Prostate gland (tissue), 2 donors: ENCODE results near the gene NUDT17. TPM values are rescaled to one million over a fixed set of nuclear protein-coding genes. Genes with fewer than 3 reads are reported as not detected.

Experiments
- DNase-seq: peaks from one replicate; pipeline ENCODE4 v3.0.0-alpha.2; 2019; ENCODE audit warnings: low spot score
- H3K27ac ChIP-seq, 2 donors: fragments of 200-600 bp; sonication (generic); 2 replicates each; pipeline ENCODE4 v1.5.1; 2017 to 2019
- H3K27me3 ChIP-seq: fragments of 200-600 bp; sonication (generic); replicated peaks from 2 replicates; pipeline ENCODE4 v1.5.1; 2019; ENCODE audit not compliant: insufficient read depth
- H3K36me3 ChIP-seq, 2 donors: fragments of 200-600 bp; sonication (generic); 1 replicate in 1 of 2; 2 replicates in 1 of 2; pipeline versions ENCODE4 v1.5.1 to v1.8.1; 2017 to 2019
- H3K4me1 ChIP-seq: fragments of 200-600 bp; sonication (generic); replicated peaks from 2 replicates; pipeline ENCODE4 v1.5.1; 2019
- H3K4me3 ChIP-seq, 2 donors: fragments of 200-600 bp; sonication (generic); 2 replicates each; pipeline ENCODE4 v1.5.1; 2017 to 2019
- H3K9me3 ChIP-seq: fragments of 200-600 bp; sonication (generic); 2 replicates; pipeline ENCODE4 v1.5.1; 2017
- CTCF ChIP-seq, 4 experiments: fragments of 200-600 bp in 2 of 4; fragments of 450-650 bp in 2 of 4; sonication (generic) in 2 of 4; IDR thresholded peaks; 1 replicate in 3 of 4; 2 replicates in 1 of 4; pipeline ENCODE4 v1.5.1; 2016 to 2019; ENCODE audit warnings: antibody characterized with exemption in 4 of 4, mild to moderate bottlenecking in 2 of 4, moderate library complexity in 2 of 4
- POLR2A ChIP-seq: fragments of 450-650 bp; IDR thresholded peaks from one replicate; pipeline ENCODE4 v1.6.1; 2016; ENCODE audit warnings: antibody characterized with exemption, mild to moderate bottlenecking
- POLR2AphosphoS5 ChIP-seq: sonication (generic); formaldehyde crosslinking; IDR thresholded peaks from one replicate; pipeline ENCODE4 v1.6.1; 2017; ENCODE audit warnings: antibody characterized with exemption
- WGBS: methylation state at CpG from one replicate; pipeline ENCODE4 v1.1.5; 2018; 5-methylcytosine and 5-hydroxymethylcytosine counted together
- intact Hi-C: fragments of 100-400 bp; cut with DNase I; formaldehyde crosslinking; loops from one replicate; pipeline ENCODE4 v1.14.2; 2022
- total RNA-seq, 2 donors: library from RNA; depleted of rRNA; stranded (reverse); fragments of >200 nt; gene quantifications; one replicate each; pipeline ENCODE4 v1.1.0, GENCODE V29; 2016

Gene NUDT17
- total RNA-seq, 2 donors from 2014 or later: 3.5 to 8.6 TPM

- intact Hi-C loops: no loop called here
- H3K9me3 ChIP-seq: no peaks in the 10 kb centered on the region
- no peaks in the 10 kb centered on the region for H3K27me3 ChIP-seq
- no peak overlapping the region for H3K4me3 ChIP-seq
- H3K27ac ChIP-seq: no peak overlapping the region
- 67% methylated on average over 5 of the region's 5 CpGs for WGBS
- TF ChIP-seq POLR2AphosphoS5 (no peak), CTCF (IDR thresholded peaks at IDR 0.05) (no peak), POLR2A (no peak)
- no peak for DNase-seq
- peaks cover 5% of the 10 kb centered on the region for H3K4me1 ChIP-seq
- no peaks in the 10 kb centered on the region for H3K36me3 ChIP-seq
Observed at GRCh38 chr1:145863282-145864018, 18.0 kb downstream of the NUDT17 start.

GRCh38 chr1:145868232-145868631, 22.8 kb downstream of the NUDT17 start:
- no peak overlapping the region for H3K27ac ChIP-seq
- TF ChIP-seq CTCF (IDR thresholded peaks at IDR 0.05): no peak
- TF ChIP-seq POLR2AphosphoS5: no peak
- no peak for TF ChIP-seq POLR2A
- intact Hi-C loops: no loop called here
- no peak for DNase-seq
- no peak overlapping the region for H3K4me3 ChIP-seq
- WGBS: 82% methylated on average over 4 of the region's 4 CpGs
- no peaks in the 10 kb centered on the region for H3K36me3 ChIP-seq
- peaks cover 4% of the 10 kb centered on the region for H3K4me1 ChIP-seq
- no peaks in the 10 kb centered on the region for H3K9me3 ChIP-seq
- no peaks in the 10 kb centered on the region for H3K27me3 ChIP-seq

GRCh38 chr1:145871994-145872924, 26.8 kb downstream of the NUDT17 start:
- H3K4me1 ChIP-seq: peaks cover 4% of the 10 kb centered on the region
- H3K9me3 ChIP-seq: no peaks in the 10 kb centered on the region
- WGBS: 11% methylated on average over 47 of the region's 47 CpGs
- DNase-seq: peak; percentile 53
- H3K36me3 ChIP-seq: no peaks in the 10 kb centered on the region
- intact Hi-C loops: no loop called here
- H3K27me3 ChIP-seq: no peaks in the 10 kb centered on the region
- TF ChIP-seq CTCF (IDR thresholded peaks at IDR 0.05): no peak
- TF ChIP-seq POLR2AphosphoS5: peak; percentile 3
- H3K27ac ChIP-seq: peak overlapping the region; percentile 80 to 82
- peak overlapping the region; percentile 30 to 41 for H3K4me3 ChIP-seq

- peaks cover 4% of the 10 kb centered on the region for H3K4me1 ChIP-seq
- H3K36me3 ChIP-seq: no peaks in the 10 kb centered on the region
- H3K9me3 ChIP-seq: no peaks in the 10 kb centered on the region
- TF ChIP-seq POLR2AphosphoS5 (no peak), POLR2A (no peak), CTCF (IDR thresholded peaks at IDR 0.05) (no peak)
- H3K27me3 ChIP-seq: no peaks in the 10 kb centered on the region
- no peak overlapping the region for H3K27ac ChIP-seq
- intact Hi-C loops: no loop called here
- no peak for DNase-seq
- no peak overlapping the region for H3K4me3 ChIP-seq
- WGBS: 93% methylated on average over 12 of the region's 12 CpGs
Observed at GRCh38 chr1:145874646-145875045, 29.2 kb downstream of the NUDT17 start.
